Hepatocyte (in vitro differentiated cells): ENCODE measurements around the gene GALT.

ENCODE experiments used
- EZH2phosphoT487 ChIP-seq: fragments of 200-600 bp; sonication (generic); IDR thresholded peaks from one replicate; pipeline ENCODE4 v1.6.1; 2018; ENCODE audit warnings: antibody characterized with exemption, mild to moderate bottlenecking, low read depth, moderate library complexity; ENCODE audit not compliant: unreplicated experiment, severe bottlenecking
- TF ChIP-seq, protein P1 (sequence below): fragments of 200-600 bp; sonication (generic); IDR thresholded peaks from 2 replicates; pipeline ENCODE4 v1.5.1; 2016; ENCODE audit warnings: antibody characterized with exemption, mild to moderate bottlenecking; ENCODE audit not compliant: poor library complexity

- TF ChIP-seq, protein P1, sequence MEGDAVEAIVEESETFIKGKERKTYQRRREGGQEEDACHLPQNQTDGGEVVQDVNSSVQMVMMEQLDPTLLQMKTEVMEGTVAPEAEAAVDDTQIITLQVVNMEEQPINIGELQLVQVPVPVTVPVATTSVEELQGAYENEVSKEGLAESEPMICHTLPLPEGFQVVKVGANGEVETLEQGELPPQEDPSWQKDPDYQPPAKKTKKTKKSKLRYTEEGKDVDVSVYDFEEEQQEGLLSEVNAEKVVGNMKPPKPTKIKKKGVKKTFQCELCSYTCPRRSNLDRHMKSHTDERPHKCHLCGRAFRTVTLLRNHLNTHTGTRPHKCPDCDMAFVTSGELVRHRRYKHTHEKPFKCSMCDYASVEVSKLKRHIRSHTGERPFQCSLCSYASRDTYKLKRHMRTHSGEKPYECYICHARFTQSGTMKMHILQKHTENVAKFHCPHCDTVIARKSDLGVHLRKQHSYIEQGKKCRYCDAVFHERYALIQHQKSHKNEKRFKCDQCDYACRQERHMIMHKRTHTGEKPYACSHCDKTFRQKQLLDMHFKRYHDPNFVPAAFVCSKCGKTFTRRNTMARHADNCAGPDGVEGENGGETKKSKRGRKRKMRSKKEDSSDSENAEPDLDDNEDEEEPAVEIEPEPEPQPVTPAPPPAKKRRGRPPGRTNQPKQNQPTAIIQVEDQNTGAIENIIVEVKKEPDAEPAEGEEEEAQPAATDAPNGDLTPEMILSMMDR: no peak
- no peak for TF ChIP-seq EZH2phosphoT487
Measured at GRCh38 chr9:34638138-34638445, 8.4 kb upstream of the GALT start.
